Measurements from ENCODE around the gene PBOV1.

PBOV1 gene

DNA sequence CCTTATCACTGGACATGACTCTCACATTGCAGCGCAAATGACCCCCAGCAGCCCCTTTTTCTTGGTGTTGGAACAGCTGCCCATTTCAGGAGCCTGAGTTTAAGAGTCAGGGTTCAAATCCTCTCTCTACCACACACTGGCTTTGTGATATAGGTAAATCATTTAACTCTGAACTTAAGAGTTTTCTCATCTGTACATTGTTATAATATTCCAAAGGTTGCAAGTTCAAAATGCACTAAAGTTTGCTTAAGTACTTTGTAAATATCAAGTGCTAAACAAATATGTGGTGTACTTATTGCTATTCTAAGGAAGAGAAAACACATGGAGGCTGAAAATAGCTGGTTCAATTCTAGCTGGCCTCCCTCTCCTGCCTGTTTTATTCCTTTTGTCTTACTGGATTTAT is 39.3 kb upstream of the PBOV1 start:
- no peak for TF ChIP-seq ZFX (IDR thresholded peaks at IDR 0.05)
- TF ChIP-seq, protein P1, sequence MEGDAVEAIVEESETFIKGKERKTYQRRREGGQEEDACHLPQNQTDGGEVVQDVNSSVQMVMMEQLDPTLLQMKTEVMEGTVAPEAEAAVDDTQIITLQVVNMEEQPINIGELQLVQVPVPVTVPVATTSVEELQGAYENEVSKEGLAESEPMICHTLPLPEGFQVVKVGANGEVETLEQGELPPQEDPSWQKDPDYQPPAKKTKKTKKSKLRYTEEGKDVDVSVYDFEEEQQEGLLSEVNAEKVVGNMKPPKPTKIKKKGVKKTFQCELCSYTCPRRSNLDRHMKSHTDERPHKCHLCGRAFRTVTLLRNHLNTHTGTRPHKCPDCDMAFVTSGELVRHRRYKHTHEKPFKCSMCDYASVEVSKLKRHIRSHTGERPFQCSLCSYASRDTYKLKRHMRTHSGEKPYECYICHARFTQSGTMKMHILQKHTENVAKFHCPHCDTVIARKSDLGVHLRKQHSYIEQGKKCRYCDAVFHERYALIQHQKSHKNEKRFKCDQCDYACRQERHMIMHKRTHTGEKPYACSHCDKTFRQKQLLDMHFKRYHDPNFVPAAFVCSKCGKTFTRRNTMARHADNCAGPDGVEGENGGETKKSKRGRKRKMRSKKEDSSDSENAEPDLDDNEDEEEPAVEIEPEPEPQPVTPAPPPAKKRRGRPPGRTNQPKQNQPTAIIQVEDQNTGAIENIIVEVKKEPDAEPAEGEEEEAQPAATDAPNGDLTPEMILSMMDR (conservative IDR thresholded peaks at IDR 0.05), result no peak
- H3K27ac ChIP-seq, result peak overlapping the region; percentile 90

DNA sequence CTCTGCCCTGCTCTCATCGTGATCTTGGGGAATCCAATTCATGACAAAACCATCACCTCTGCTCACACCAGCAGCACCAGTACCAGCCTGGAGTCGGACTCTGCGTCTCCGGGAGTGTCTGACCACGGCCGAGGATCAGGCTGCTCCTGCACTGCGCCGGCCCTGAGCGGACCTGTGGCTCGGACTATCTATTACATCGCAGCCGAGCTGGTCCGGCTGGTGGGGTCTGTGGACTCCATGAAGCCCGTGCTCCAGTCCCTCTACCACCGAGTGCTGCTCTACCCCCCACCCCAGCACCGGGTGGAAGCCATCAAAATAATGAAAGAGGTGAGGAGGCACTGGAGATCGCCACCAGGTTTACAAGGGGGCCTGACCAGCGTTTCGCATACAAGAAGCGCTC is 37.2 kb upstream of the PBOV1 start:
- peak overlapping the region; percentile 2; the same call in 1 of the 2 replicates for H3K27ac ChIP-seq
- TF ChIP-seq, protein P1 (conservative IDR thresholded peaks at IDR 0.05), result no peak
- no peak for TF ChIP-seq ZFX (IDR thresholded peaks at IDR 0.05)

DNA sequence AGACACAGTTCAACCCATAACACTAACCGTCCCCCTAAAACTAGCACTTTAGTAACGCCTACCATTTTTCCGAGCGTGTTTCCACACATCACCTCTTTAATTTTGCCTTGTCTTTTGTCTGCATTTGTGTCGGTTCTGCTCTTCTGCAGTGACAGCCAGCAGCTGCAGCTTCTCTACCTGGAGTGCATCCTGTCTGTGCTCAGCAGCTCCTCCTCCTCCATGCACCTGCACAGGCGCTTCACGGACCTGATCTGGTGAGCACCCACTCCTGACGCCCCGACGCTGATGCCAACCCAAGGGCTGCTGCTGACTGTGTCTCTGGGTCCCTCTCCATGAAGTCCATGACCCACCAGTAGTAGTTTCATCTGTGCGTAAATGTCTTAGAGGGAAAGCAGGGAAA is 35.4 kb upstream of the PBOV1 start:
- no peak overlapping the region for H3K27ac ChIP-seq
- TF ChIP-seq, protein P1 (conservative IDR thresholded peaks at IDR 0.05), result no peak
- no peak for TF ChIP-seq ZFX (IDR thresholded peaks at IDR 0.05)

DNA sequence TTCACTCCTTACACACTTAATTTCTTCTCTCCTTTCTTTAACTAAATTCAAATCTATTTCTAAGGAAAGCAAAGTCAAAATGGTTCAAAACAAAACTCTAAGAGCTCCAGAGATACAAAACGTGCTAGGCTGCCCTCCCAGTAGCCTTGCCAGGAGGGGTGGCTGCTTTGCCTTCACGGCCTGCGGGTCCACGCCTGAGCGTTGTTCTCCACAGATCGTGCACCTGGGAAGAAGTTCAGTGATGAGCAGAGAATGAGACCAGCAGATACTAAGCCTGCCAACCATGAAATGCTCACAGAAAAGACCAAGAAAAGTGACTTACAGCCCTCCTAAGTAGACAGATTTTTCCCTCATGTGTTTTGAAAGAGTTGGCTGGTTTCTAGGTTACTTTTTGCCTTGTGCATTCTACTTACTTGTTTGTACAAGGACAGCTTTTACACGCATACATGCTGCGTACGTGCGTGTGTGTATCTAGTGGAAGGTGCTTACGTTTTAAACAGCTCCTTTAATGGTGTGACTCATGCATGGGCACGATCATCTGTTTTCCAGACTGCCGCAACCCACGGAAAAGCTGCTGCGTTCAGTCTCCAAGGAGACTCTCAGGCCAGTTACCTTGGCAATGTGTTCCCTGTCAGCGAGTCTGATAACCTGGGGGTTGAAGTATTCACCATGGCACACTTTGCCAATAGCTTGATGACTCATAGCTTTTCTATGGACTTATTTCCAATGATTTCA is 32.4 kb upstream of the PBOV1 start:
- 0 out of 2 replicates have a peak overlapping the region, but pooled peaks have one; percentile 3 for H3K27ac ChIP-seq
- TF ChIP-seq, protein P1 (conservative IDR thresholded peaks at IDR 0.05), result no peak
- TF ChIP-seq ZFX (IDR thresholded peaks at IDR 0.05), result no peak

DNA sequence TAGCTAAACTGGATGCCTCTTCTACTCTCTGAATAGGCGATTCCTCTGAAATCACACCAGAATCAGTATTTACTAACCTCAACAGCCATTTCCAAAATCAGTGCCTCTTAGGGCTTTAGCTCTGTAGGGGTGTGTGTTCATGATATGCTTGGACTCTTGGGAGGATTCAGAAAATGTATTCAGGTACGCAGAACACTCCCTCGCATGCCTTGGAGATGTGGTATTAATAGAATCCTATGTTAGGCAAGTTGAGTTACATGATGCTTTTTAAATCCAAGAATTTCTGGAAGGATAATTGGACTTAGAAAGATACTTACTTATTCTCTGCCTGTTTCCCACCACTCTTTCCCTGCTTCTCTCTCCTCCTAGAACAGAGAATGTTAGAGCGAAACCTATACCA is 31.8 kb upstream of the PBOV1 start:
- H3K27ac ChIP-seq, result no peak overlapping the region
- no peak for TF ChIP-seq ZFX (IDR thresholded peaks at IDR 0.05)
- TF ChIP-seq, protein P1 (conservative IDR thresholded peaks at IDR 0.05), result no peak

DNA sequence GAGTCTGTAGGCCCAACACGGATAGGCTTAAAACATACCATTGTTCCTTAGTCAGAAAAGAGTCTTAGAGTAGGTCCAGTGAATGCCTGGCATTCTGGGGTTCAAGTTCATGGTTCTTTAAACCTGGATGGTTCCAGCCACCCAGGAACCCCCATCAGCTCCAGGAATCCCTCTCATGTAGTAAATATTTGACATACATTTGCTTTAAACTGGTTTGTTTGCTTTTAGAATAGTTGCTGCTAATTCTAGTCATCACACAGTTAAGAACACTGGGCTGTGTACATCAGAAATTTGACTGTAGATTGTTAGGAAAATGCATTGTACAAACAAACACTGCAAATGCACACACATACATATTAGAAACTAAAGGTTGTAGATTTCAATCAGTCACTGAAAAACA is 30.6 kb upstream of the PBOV1 start:
- TF ChIP-seq, protein P1 (conservative IDR thresholded peaks at IDR 0.05), result no peak

DNA sequence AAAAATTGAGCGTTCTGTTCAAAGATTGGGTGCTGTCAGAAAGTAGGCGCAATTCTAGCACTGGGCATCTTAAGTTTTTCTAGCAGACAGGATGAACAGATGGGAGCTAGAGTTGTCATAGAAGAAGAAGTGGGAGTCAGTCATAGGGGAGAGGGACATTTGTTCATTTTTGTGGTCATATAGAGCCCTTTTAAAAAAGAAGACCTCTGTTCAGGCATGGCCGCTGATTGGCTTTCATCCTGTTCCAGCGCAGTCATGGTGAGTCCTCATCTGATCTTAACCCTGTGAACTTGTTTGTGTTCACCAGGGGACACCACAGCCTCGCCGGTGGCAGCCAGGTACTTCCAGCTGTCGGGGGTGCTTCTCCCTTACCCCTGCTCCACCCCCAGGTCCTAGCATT is 29.7 kb upstream of the PBOV1 start:
- no peak for TF ChIP-seq ZFX (IDR thresholded peaks at IDR 0.05)
- TF ChIP-seq, protein P1 (conservative IDR thresholded peaks at IDR 0.05), result no peak

More for the DNA sequence above, 30.6 kb upstream of the PBOV1 start:
- H3K27ac ChIP-seq, result no peak overlapping the region

More for the DNA sequence above, 29.7 kb upstream of the PBOV1 start:
- H3K27ac ChIP-seq, result no peak overlapping the region

Measured in C4-2B (cell line).